GM23338 (cell line): ENCODE data around the gene NANS. TPM values are rescaled to one million over a fixed set of nuclear protein-coding genes. Genes with fewer than 3 reads are reported as not detected.

Experiments
- ATAC-seq: fragments of 200-7000 bp; cut with Tn5 transposase; 3 replicates; pipeline ENCODE4 v1.9.1; 2020
- DNase-seq: peaks from one replicate; pipeline ENCODE4 v3.0.0-alpha.2; 2015; ENCODE audit warnings: low spot score
- H2AFZ ChIP-seq: fragments of 200-600 bp; sonication (generic); 2 replicates; pipeline ENCODE4 v1.8.0; 2016; ENCODE audit warnings: antibody characterized with exemption, mild to moderate bottlenecking, moderate library complexity
- H3F3A ChIP-seq: fragments of 200-600 bp; sonication (generic); replicated peaks from 2 replicates; pipeline ENCODE4 v1.8.0; 2017; ENCODE audit warnings: antibody characterized with exemption, mixed run types, low read depth
- H3K27ac ChIP-seq: fragments of 200-600 bp; sonication (generic); 2 replicates; pipeline ENCODE4 v1.6.1; 2016; ENCODE audit warnings: low read depth
- H3K27me3 ChIP-seq: fragments of 200-600 bp; sonication (generic); 2 replicates; pipeline ENCODE4 v1.8.0; 2016; ENCODE audit warnings: mild to moderate bottlenecking, mixed run types, moderate library complexity; ENCODE audit not compliant: insufficient read depth
- H3K36me3 ChIP-seq: fragments of 200-600 bp; sonication (generic); 2 replicates; pipeline ENCODE4 v1.8.0; 2016; ENCODE audit warnings: mild to moderate bottlenecking; ENCODE audit not compliant: insufficient read depth
- H3K4me1 ChIP-seq: fragments of 200-600 bp; sonication (generic); 2 replicates; pipeline ENCODE4 v1.8.0; 2016; ENCODE audit warnings: mild to moderate bottlenecking, moderate library complexity; ENCODE audit not compliant: insufficient read depth
- H3K4me2 ChIP-seq: fragments of 200-600 bp; sonication (generic); 2 replicates; pipeline ENCODE4 v1.7.1; 2017; ENCODE audit warnings: mixed run types
- H3K4me3 ChIP-seq: fragments of 200-600 bp; sonication (generic); 2 replicates; pipeline ENCODE4 v1.6.1; 2016; ENCODE audit warnings: mixed run types
- H3K79me2 ChIP-seq: fragments of 200-600 bp; sonication (generic); replicated peaks from 2 replicates; pipeline ENCODE4 v1.8.0; 2017; ENCODE audit warnings: mild to moderate bottlenecking; ENCODE audit not compliant: insufficient read depth
- H3K9me2 ChIP-seq: fragments of 200-600 bp; sonication (generic); 2 replicates; pipeline ENCODE4 v1.8.0; 2017; ENCODE audit not compliant: insufficient read depth
- H4K20me1 ChIP-seq: fragments of 200-600 bp; sonication (generic); replicated peaks from 2 replicates; pipeline ENCODE4 v1.8.0; 2017; ENCODE audit warnings: mild to moderate bottlenecking; ENCODE audit not compliant: insufficient read depth
- H3K27ac Mint-ChIP-seq: 2 replicates; pipeline ENCODE4 v1.8.0; 2020; ENCODE audit warnings: inconsistent platforms, mild to moderate bottlenecking, moderate library complexity, mixed read lengths
- H3K27me3 Mint-ChIP-seq: 3 replicates; pipeline ENCODE4 v1.8.0; 2022; ENCODE audit warnings: low read depth, mild to moderate bottlenecking, moderate library complexity, mixed read lengths, inconsistent platforms; ENCODE audit not compliant: insufficient read depth, poor library complexity
- H3K36me3 Mint-ChIP-seq: 3 replicates; pipeline ENCODE4 v1.8.0; 2021; ENCODE audit warnings: low read depth, mild to moderate bottlenecking, inconsistent platforms, moderate library complexity, mixed read lengths
- H3K4me1 Mint-ChIP-seq: 3 replicates; pipeline ENCODE4 v1.8.0; 2020; ENCODE audit warnings: mild to moderate bottlenecking, inconsistent platforms, mixed read lengths
- H3K4me3 Mint-ChIP-seq: 3 replicates; pipeline ENCODE4 v1.8.0; 2021; ENCODE audit warnings: moderate library complexity, mild to moderate bottlenecking, inconsistent platforms, mixed read lengths
- H3K9me3 Mint-ChIP-seq: 3 replicates; pipeline ENCODE4 v1.8.0; 2020; ENCODE audit warnings: moderate library complexity, mild to moderate bottlenecking, inconsistent platforms, mixed read lengths
- CREB1 ChIP-seq: fragments of 250-450 bp; sonication (Bioruptor Pico); IDR thresholded peaks from 2 replicates; pipeline ENCODE4 v1.5.0; 2020; ENCODE audit warnings: low read depth, mild to moderate bottlenecking, moderate library complexity
- CTCF ChIP-seq, 2 experiments: fragments of 200-600 bp in 1 of 2; sonication (generic) in 1 of 2; conservative IDR thresholded peaks; 2 replicates each; pipeline versions ENCODE4 v1.5.1 to v1.6.1; 2016 to 2017; ENCODE audit warnings: antibody characterized with exemption in 2 of 2, low read depth in 2 of 2, mild to moderate bottlenecking in 2 of 2, moderate library complexity in 1 of 2
- ETS1 ChIP-seq: IDR thresholded peaks from 2 replicates; pipeline ENCODE4 v1.6.1; 2016; ENCODE audit warnings: antibody characterized with exemption
- EZH2 ChIP-seq: fragments of 200-600 bp; sonication (generic); IDR thresholded peaks from one replicate; pipeline ENCODE4 v1.8.0; 2017; ENCODE audit warnings: antibody characterized with exemption, mild to moderate bottlenecking, low read depth; ENCODE audit not compliant: unreplicated experiment
- EZH2phosphoT487 ChIP-seq: fragments of 200-600 bp; sonication (generic); IDR thresholded peaks from one replicate; pipeline ENCODE4 v1.8.1; 2018; ENCODE audit warnings: antibody characterized with exemption; ENCODE audit not compliant: unreplicated experiment
- JUNB ChIP-seq: IDR thresholded peaks from one replicate; pipeline ENCODE4 v1.6.1; 2016; ENCODE audit warnings: antibody characterized with exemption; ENCODE audit not compliant: unreplicated experiment
- NANOG ChIP-seq: IDR thresholded peaks from 2 replicates; pipeline ENCODE4 v1.6.1; 2016; ENCODE audit warnings: antibody characterized with exemption, borderline replicate concordance
- POLR2AphosphoS5 ChIP-seq: IDR thresholded peaks from 2 replicates; pipeline ENCODE4 v1.6.1; 2016; ENCODE audit warnings: antibody characterized with exemption, low read depth
- REST ChIP-seq: IDR thresholded peaks from one replicate; pipeline ENCODE4 v1.6.1; 2018; ENCODE audit warnings: antibody characterized with exemption; ENCODE audit not compliant: unreplicated experiment
- STAT1 ChIP-seq: IDR thresholded peaks from one replicate; pipeline ENCODE4 v1.6.1; 2016; ENCODE audit warnings: antibody characterized with exemption; ENCODE audit not compliant: unreplicated experiment
- ZNF114 ChIP-seq: fragments of 250-450 bp; sonication (Bioruptor Pico); IDR thresholded peaks from 2 replicates; pipeline ENCODE4 v1.5.0; 2020; ENCODE audit warnings: mild to moderate bottlenecking, moderate library complexity
- ZNF331 ChIP-seq: fragments of 250-450 bp; sonication (Bioruptor Pico); IDR thresholded peaks from 2 replicates; pipeline ENCODE4 v1.5.0; 2020; ENCODE audit warnings: low read depth, mild to moderate bottlenecking, moderate library complexity
- ZNF462 ChIP-seq: fragments of 250-450 bp; sonication (Bioruptor Pico); IDR thresholded peaks from 2 replicates; pipeline ENCODE4 v1.5.0; 2020; ENCODE audit warnings: mild to moderate bottlenecking, moderate library complexity
- polyA plus RNA-seq: library from polyadenylated mRNA; unstranded; fragments of >200 nt; fragmentation: Nextera tagmentation; extraction: Ambion mirVana; gene quantifications from 2 replicates; pipeline ENCODE4 v1.2.1, GENCODE V29; 2016
- total RNA-seq: library from RNA; depleted of rRNA; stranded (reverse); fragments of >200 nt; shearing (Covaris generic); gene quantifications from 2 replicates; pipeline ENCODE4 v1.2.3, GENCODE V29; 2014

The NANS gene
- total and polyA plus RNA-seq, 2 experiments from 2014 or later = 67.3 to 77.4 TPM

- Histone ChIP-seq H3K4me3 (no peak overlapping the region), H3K27ac (no peak overlapping the region), H3K36me3 (no peaks in the 10 kb centered on the region), H3K4me1 (no peaks in the 10 kb centered on the region), H3K9me2 (no peaks in the 10 kb centered on the region), H2AFZ (0 out of 2 replicates have a peak overlapping the region, but pooled peaks have one; percentile 32), H3K27me3 (no peaks in the 10 kb centered on the region), H3K4me2 (no peak overlapping the region), H4K20me1 (no peaks in the 10 kb centered on the region), H3K79me2 (no peaks in the 10 kb centered on the region), H3F3A (no peaks in the 10 kb centered on the region)
- Mint-ChIP-seq H3K36me3 (no peaks in the 10 kb centered on the region), H3K27ac (no peak overlapping the region), H3K27me3 (peaks cover 9% of the 10 kb centered on the region), H3K4me3 (no peak overlapping the region), H3K9me3 (no peaks in the 10 kb centered on the region), H3K4me1 (peaks cover 8% of the 10 kb centered on the region; the same call in 2 of the 3 replicates)
- DNase-seq (no peak), ATAC-seq (no peak)
- no peak for TF ChIP-seq CTCF (conservative IDR thresholded peaks at IDR 0.05; ENCODE audit: low read depth in 2 of 2)
- TF ChIP-seq ZNF331 = no peak
- TF ChIP-seq NANOG = no peak
- TF ChIP-seq ETS1 = no peak
- no peak for TF ChIP-seq EZH2phosphoT487
- TF ChIP-seq JUNB = no peak
- no peak for TF ChIP-seq ZNF114 (CRISPR knock-in tag)
- no peak for TF ChIP-seq STAT1
- no peak for TF ChIP-seq EZH2
- TF ChIP-seq POLR2AphosphoS5 = no peak
- no peak for TF ChIP-seq ZNF462 (CRISPR knock-in tag)
- no peak for TF ChIP-seq CREB1 (CRISPR knock-in tag)
- TF ChIP-seq REST = no peak
Measured at GRCh38 chr9:98039607-98040017, 16.9 kb upstream of the NANS start.
